HG02852 (cell line): ENCODE results near the gene TCHP.

Experiments
- ATAC-seq: cut with Tn5 transposase; IDR thresholded peaks from one replicate; pipeline ENCODE4 v1.9.1; 2021; ENCODE audit warnings: mild to moderate bottlenecking, moderate library complexity; ENCODE audit not compliant: unreplicated experiment

Gene TCHP

DNA sequence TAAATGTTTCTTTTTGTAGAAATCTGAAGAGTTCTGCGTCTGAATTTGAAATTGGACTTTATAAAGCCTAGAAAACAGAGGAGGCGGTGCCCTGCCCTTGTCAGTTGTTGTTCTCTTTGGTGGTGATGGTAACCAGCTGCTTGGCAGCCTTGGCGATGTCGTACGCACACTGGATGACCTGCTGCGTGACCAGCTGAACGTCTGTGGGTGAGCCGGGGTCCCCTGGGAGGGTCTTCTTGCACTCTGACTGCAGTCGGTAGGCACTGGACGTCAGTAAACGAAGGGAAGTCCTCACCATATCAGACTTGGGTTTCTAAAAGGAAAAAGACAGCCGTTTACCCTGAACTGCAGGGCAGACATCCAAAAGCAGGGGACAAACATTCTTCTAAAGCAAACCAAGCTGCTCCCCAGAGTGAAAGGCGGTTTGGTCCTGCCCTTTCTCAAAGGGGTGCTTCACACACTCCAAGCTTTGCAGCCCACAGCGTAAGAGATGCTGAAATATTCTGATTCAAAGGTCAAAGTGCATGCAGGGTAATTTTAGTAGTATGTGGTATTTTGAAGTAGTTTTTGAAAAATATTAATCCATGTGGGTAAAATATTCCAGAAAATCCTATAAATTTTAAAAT lies 32.9 kb downstream of the TCHP start:
- no peak for ATAC-seq

DNA sequence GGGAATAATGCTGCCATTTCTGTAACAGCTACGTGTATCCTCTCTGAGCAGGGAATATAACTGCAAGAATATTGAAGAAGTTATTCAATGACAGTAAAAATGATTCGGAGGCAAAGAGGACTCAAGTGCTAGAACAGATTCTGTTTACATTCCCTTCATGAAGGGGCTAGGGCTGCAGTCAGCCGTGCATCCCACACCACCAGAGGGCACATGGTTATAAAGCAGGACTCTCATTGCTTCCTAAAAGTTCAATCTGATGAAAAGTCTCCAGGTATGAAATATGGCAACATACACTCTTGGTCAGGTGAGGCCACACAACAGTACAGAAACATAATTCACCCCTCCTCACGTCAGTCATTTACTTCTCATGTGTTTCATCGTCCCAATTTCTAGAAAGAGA lies 34.0 kb downstream of the TCHP start:
- ATAC-seq: no peak

DNA sequence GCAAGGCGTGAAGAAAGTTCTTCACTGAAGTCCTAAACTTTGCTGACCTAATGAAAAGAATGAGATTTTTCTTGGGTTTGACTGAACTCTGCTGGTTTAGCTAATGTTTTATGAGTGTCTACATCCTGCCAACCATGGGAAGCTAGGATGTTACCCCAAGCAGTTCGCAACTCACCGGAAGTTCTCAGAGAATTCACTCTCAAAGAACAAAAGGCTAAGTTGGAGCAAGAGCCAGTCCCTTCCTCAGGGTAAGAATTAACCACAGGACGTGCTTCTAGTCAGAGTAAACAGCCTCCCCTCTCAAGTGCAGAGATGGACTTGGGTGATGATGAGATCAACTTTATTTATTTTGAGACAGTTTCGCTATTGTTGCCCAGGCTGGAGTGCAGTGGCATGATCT lies 37.3 kb downstream of the TCHP start:
- ATAC-seq: no peak

DNA sequence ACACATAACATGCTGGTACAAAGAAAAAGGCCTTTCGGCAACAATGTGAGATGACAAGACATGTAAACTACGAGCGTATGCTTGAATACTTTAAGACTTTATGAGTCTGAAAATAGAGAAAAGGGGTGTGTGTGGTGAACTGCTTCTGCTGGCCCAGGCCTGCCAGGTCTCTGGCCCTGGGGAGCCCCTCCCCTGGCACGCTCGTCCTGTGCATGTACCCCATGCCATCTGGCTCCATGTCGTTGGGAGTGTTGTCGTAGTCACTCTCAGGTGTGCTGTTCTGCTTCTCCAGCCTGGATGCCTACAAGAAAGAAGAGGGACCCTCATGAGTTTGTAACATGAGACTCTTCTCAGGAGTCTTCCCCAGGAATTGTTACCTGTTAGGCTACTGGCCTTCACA lies 38.9 kb downstream of the TCHP start:
- no peak for ATAC-seq

DNA sequence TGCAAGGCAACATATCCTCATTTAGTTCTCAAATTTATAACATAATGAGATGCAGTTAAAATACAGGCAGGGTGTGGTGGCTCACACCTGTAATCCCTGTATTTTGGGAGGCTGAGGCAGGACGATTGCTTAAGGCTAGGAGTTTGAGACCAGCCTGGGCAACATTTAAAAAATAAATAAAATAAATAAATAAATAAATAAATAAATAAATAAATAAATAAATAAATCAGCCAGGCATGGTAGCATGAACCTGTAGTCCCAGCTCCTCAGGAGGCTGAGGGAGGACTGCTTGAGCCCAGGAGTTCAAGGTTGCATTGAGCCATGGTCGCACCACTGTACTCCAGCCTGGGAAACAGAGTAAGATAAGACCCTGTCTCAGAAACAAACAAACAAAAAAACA lies 39.4 kb downstream of the TCHP start:
- ATAC-seq: no peak

DNA sequence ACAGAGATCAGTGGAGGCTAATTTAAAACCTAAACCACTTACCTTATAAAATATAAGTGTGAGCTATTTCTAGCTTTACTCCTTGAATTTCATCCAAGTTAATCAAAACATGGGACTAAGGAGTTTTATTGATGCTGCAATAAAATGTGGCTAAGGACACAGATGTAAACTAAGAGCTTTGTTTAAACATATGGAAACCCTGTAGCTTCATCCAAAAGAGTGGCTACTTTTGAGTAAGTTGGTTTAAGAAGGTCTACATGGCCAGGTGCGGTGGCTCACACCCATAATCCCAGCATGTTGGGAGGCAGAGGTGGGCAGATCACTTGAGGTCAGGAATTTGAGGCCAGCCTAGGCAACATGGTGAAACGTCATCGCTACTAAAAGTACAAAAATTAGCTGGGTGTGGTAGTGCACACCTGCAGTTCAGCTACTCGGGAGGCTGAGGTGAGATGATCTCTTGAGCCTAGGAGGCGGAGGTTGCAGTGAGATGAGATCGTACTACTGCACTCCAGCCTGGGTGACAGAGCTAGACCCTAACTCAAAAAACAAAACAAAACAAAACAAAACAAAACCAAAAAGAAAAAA lies 40.4 kb downstream of the TCHP start:
- no peak for ATAC-seq

DNA sequence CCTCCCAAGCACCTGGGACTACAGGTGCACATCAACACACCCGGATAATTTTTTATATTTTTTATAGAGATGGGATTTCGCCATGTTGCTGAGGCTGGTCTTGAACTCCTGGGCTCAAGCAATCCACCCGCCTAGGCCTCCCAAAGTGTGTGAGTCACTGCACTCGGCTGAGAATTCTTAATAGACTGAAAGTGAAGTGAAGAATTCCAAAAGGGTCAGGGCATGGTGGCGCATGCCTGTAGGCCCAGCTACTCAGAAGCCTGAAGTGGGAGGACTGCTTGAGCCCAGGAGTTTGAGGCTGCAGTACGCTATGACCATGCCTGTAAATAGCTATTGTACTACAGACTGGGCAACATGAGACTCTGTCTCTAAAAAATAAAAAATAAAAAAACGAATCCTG lies 43.7 kb downstream of the TCHP start:
- ATAC-seq: no peak

DNA sequence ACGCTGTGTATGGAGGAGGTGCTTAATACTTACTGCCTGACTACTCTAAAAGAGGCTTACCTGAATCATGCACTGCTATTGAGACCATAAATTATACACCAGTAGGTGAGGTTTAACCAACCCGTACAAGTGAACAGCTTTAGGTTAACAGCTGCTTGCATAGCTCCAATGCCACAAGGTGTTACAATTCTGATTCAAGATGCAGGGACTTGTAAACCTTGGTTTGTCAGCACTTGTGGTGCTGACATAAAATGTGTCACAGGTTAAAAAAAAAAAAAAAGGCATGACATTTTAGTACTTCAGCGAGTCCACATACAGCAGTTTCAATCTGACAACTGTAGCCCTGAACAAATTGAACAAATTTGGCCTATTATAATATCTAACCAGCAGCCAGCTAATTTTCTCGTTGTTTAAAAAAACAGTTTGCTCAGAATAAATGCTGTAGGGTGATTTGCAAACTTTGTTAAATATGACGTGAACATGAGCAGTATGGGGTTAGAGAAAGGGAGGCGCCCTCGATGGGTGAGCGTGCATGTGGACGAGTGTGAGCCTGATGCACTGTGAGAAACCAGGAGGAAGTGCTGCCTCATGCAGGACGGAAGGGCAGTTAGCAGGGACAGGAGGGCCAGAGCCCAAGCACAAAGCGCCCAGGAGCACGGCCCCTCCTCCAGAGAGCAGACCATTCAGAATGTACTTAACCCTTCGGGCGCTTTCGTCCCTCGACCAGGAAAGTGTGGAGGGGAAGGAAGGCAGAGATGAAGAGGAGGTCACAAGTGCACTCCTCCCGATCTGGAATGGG lies 44.7 kb downstream of the TCHP start:
- no peak for ATAC-seq

DNA sequence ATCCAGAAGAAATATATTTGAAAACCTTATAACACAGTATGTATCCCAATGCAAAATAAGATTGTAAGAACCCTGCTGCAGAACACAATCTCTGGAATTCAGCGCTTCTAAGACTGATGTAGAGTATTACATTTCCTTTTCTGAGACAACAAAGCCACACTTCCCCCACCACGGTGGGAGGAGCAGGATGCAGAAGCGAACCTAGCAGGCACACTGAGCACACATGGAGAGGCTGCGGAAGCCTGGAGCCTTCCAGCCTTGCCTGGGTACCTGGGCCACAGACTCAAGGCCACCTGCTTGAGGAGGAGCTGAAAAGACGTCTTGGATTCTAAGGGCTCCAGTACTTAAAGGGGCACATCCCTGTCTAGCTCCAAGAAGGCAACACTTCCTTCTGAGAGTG lies 46.4 kb downstream of the TCHP start:
- no peak for ATAC-seq

DNA sequence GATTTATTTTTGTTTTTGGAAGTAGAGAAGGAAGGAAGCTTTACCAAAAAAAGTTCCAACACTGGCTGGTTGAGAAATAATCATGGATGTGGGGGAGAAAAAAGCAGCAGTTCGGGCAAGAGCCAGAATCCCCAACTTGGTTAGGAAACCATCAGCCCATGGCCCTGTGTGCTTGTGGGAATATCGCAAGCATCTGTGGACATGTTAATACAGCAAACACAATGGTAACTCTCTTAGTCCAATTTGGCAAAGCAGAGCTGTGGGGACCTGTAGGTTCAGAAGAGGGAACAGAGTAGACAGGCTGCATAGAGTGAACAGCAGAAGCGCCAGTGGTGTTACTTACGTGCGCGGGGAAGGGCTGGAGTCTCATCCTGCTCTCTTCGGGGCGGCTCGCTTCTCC lies 46.8 kb downstream of the TCHP start:
- ATAC-seq: no peak

DNA sequence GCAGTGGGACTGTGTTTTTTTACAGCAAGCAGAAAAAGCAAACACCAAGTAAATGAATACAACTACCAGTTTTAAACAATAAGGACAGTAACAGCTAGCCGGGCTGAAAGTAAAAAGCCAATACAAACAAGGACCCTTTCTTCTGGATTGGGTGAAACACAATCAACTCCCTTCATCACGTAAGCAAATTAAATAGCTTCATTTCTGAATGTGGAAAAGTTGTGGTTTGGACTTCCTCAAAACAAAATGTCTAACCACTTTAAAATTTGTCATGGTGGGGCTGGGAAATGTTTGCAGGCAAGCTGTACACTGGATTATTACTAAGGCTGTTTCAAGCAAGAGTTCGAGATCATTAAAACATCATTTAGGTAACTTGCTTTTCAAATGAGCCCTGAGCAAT lies 47.4 kb downstream of the TCHP start:
- ATAC-seq: no peak

DNA sequence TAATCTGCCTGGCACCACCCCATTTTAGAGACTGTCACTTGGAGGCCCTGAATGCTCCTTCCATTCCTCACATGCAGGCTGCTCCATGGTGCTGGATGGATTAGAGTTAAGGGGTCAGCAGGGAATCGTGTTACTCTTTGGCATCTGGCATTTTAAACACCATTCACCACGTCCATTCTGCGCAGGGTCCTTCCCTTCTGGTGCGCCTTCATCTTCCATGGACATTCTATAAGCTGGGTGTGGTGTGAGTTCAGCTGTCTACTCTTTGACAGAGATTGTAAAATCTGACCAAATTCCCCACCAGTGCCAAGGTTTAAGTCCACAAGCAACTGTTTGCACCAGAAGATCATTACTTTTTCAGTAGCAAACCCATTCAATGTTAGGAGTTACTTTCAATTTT lies 48.3 kb downstream of the TCHP start:
- ATAC-seq: no peak

DNA sequence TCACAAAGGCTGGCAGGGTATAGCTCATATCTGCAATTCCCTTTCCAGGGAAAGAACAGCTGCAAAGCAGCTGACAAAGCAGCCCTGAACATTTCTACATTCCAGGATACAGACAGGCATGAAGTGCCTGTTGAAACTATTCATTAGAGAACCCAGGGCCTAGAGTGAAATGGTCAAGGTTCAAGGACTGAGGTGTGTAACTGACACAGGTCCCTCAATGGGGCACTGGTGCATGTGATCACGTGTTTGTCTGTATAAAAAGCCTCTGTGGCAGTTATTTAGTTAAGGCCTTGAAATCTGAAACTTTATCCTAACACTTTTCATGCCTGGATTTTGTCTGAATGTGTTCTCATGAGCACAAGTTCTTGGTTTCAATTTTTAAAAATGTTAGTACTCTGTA lies 49.0 kb downstream of the TCHP start:
- ATAC-seq: no peak

DNA sequence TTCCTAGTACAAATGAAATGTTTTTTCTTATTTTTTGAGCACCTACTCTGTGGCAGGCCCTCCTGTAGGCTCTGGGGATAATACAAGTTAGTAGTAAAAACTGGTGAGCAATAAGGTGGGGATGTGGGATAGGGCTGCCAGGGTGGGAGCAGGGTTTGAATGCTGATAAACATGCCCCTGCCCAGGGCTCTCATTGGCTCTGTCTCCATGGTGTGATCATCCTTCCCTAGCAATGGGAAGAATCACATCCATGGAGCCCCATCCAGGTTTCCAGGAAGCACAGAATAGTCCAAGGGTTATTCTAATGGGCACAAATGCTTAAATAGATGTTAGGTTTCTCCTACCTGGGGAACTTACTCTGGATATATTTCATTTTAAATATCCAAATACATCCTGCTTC lies 50.6 kb downstream of the TCHP start:
- no peak for ATAC-seq

DNA sequence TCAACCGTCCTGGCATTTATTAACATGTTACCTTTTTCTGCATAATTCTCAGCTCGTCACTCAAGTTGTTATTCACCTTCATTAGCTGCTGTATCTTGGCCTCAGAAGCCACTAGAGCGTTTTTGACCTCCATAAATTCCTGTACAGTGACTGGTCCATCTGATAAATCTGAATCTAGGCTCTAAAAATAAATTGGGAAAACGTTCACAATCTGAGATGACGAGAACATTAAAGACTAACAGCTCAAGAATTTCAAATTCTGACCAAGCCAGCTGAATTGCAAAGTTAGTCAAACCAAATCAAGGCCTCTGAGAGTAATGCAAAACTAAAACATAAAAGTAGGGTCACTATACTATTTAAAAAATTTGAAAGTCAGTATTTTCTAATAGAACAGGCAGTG lies 51.1 kb downstream of the TCHP start:
- ATAC-seq: no peak

DNA sequence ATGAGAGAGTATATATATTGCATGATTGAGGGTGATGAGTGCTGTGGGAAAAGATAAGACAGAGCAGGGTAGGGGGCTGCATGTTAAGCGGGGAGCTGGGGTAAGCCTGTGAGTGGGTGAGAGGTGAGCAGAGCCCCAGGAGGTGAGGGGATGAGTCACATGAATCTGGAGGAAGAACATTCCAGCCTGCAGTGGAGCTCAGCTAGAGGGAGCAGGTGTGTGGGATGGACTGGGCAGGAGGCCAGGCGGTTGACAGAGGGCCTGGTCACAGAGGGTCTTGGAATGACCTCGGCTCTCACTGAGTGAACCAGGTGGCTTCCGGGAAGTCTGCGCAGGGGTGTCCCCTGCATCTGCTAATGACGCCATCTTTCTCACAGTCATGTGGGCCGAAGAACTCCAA lies 51.7 kb downstream of the TCHP start:
- no peak for ATAC-seq

DNA sequence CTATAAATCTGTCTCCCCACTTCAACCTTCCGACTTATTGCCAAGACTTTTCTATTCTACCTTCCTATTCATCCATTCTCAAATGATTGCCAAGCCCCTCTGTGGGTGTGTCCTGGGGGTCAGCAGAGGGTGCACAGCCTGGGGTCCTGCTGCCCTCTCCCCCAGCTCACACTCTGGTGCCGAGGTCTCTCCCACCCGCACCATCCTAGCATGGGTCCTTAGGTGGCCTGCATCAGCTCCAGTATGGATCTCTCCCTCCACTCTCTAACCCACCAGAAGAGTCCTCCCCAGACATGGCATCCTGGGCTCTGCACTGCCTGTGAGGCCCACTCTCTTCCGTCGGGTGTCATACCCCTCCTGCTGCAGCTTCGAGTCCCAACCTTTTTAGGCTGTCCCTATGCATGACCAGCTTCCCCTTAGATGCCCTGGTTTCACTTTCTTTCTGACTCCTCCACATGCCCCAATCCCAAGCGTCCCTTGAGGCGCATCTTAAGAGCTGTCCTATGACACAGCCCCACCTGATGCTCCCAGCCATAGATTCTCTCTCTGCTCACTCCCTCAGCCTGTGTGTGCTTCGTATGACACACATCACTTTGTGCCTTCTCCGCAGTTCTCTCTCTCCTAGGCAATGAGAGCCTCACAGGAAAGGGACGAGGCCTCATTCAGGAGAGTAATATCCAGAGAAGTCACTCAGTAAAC lies 52.2 kb downstream of the TCHP start:
- ATAC-seq: peak; percentile 55

DNA sequence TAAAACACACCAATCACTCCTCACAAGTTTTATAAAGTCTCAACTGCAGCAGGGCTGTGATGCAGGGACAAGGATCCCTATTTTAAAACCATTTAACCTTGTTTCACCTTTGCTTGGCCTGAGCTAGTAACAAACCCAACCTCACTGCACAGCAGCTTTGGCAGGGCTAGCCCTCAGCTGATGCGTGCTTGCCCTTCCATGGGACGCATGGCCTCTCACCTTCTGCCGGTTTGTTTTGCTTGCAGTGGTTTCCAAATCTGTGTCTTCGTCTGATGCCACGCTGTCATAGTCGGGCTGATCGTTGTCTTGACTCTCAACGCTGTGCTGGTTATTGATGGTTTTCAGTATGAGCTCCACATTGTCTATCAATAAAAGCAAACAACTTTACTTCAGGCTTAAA lies 52.8 kb downstream of the TCHP start:
- ATAC-seq: no peak

DNA sequence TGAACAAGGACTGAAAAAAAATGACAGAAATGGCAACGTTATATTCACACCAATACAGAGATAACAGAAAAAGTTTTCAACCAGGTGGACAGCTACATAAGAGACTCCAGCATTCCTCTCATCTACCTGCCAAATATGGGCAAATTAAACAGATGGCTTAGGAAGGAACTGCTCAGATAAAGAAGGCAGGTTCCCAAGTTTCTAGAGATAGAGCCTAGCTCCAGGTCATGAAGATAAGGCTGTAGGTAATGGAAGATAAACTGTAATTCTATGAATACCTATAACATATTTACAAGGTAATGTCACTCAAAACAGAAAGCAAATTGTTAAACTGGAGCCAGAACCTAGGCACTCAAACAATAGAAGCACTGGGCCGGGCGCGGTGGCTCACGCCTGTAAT lies 53.6 kb downstream of the TCHP start:
- no peak for ATAC-seq

DNA sequence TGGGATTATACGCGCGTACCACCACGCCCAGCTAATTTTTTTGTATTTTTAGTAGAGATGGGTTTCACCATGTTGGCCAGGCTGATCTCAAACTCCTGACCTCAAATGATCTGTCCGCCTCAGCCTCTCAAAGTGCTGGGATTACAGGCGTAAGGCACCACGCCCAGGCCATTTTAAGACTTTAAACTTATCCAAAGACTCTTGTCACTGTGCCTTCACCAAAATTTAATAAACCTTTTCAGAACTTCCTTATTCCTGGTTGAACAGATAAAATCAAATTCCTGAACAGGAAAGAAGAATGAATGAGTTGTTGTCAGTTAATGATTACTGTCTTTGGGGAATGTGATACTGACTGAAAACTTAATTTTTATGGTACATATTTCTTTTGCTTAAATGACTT lies 58.3 kb downstream of the TCHP start:
- ATAC-seq: no peak

DNA sequence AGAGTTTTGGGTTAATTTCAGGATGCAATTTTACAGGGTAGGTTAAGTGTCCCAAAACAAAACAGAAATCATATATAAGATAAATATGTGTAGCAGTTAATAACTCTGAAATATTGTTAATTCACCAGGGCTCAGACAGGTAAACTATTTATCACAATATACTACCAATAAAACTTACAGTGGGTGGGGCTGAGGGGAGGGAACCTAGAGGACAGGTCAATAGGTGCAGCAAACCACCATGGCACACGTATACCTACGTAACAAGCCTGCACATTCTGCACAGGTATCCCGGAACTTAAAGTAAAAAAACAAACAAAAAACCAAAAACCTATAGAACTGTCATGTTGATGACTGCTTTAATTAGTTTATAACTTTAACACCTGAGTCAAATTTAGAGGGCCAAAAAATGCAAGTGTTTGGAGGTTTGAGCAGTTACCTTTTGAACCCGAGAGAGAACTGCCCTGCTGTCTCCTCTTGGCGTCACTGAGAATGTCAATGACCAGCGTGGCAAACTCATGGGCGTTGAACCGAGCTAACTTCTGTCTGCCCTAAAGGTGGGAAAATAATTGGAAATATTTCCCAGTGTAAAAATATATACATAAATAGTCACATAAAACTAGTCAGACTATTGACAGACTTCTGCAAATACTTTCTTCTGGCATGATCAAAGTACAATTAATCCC lies 59.5 kb downstream of the TCHP start:
- ATAC-seq: no peak
